ENCODE data around the gene PKDCC. TPM values are rescaled to one million over a fixed set of nuclear protein-coding genes. Genes with fewer than 3 reads are reported as not detected.
A peak's percentile ranks its signal among the peaks of the same experiment; 100 is the strongest.

Gene PKDCC
- total and polyA plus RNA-seq, 2 of the 13 experiments (the other 11 are each of a cell fraction or from before 2014, with no cell fraction given): 52.6 to 58.8 TPM

GRCh38 chr2:42050703-42051542 lies 3.1 kb downstream of the PKDCC start (continued):
- TF ChIP-seq HNF4G (IDR thresholded peaks at IDR 0.05; ENCODE audit: borderline replicate concordance, low read depth, low read length) (peak; percentile 25; the same call in 1 of the 2 replicates), HNF4G (CRISPR knock-in tag; IDR thresholded peaks at IDR 0.05; ENCODE audit: borderline replicate concordance, low read depth) (no peak), MAZ (IDR thresholded peaks at IDR 0.05; ENCODE audit: borderline replicate concordance, low read depth, low read length) (no peak), MAZ (CRISPR knock-in tag; IDR thresholded peaks at IDR 0.05; ENCODE audit: low read depth) (no peak), ZNF687 (CRISPR knock-in tag; IDR thresholded peaks at IDR 0.05) (0 out of 2 replicates have a peak, but pooled peaks have one; percentile 7), NR2C2 (CRISPR knock-in tag; IDR thresholded peaks at IDR 0.05; ENCODE audit: borderline replicate concordance) (peak; percentile 53; the same call in 1 of the 2 replicates), ZNF883 (CRISPR knock-in tag; IDR thresholded peaks at IDR 0.05; ENCODE audit: not compliant biosample characterization) (no peak), TAF1 (CRISPR knock-in tag; IDR thresholded peaks at IDR 0.05) (no peak), SP2 (CRISPR knock-in tag; IDR thresholded peaks at IDR 0.05) (no peak), ZNF451 (CRISPR knock-in tag; IDR thresholded peaks at IDR 0.05) (no peak), ZNF350 (CRISPR knock-in tag; IDR thresholded peaks at IDR 0.05; ENCODE audit: borderline replicate concordance, low read depth) (no peak), RARG (CRISPR knock-in tag; IDR thresholded peaks at IDR 0.05; ENCODE audit: low read depth) (no peak), BCLAF1 (IDR thresholded peaks at IDR 0.05) (no peak), ZNF562 (CRISPR knock-in tag; IDR thresholded peaks at IDR 0.05; ENCODE audit: borderline replicate concordance) (no peak), NFATC3 (CRISPR knock-in tag; IDR thresholded peaks at IDR 0.05) (no peak), ZNF121 (CRISPR knock-in tag; IDR thresholded peaks at IDR 0.05) (no peak), CEBPB (IDR thresholded peaks at IDR 0.05; ENCODE audit: borderline replicate concordance, low read depth, low read length) (no peak), MEIS1 (CRISPR knock-in tag; IDR thresholded peaks at IDR 0.05; ENCODE audit: borderline replicate concordance) (no peak), ZNF770 (CRISPR knock-in tag; IDR thresholded peaks at IDR 0.05) (no peak), MAFF (IDR thresholded peaks at IDR 0.05; ENCODE audit: low read depth, low read length) (no peak)

All from HepG2 (cell line).